Brain microvascular endothelial cell (primary cell): Measurements from ENCODE around the gene LPCAT1.

Source experiments
- DNase-seq: peaks from one replicate; pipeline ENCODE4 v3.0.0-alpha.2; 2020
- H3K27ac ChIP-seq: fragments of 250-450 bp; sonication (Bioruptor Pico); 2 replicates; pipeline ENCODE4 v1.5.1; 2020; ENCODE audit warnings: mild to moderate bottlenecking, moderate library complexity
- H3K27me3 ChIP-seq: fragments of 250-450 bp; sonication (Bioruptor Pico); replicated peaks from 2 replicates; pipeline ENCODE4 v1.5.1; 2020; ENCODE audit warnings: mild to moderate bottlenecking
- H3K36me3 ChIP-seq: fragments of 250-450 bp; sonication (Bioruptor Pico); replicated peaks from 2 replicates; pipeline ENCODE4 v1.5.1; 2020; ENCODE audit warnings: mild to moderate bottlenecking
- H3K4me3 ChIP-seq: 2 replicates; pipeline ENCODE4 v1.5.1; 2011; ENCODE audit warnings: low read depth, mild to moderate bottlenecking, control low read depth, low read length, moderate library complexity
- CTCF ChIP-seq: IDR thresholded peaks from 2 replicates; pipeline ENCODE4 v1.5.1; 2011; ENCODE audit warnings: low read depth, mild to moderate bottlenecking, moderate library complexity, low read length, control low read depth, inconsistent platforms; ENCODE audit errors: missing control alignments
- in situ Hi-C: cut with HindIII; loops from 2 replicates; pipeline ENCODE4 v1.10.0; 2017; ENCODE audit warnings: low sequenced_read_pairs, low pct_ligation_motif_present

The LPCAT1 gene

GRCh38 chr5:1538741-1539392, 15.1 kb upstream of the LPCAT1 start:
- no peaks in the 10 kb centered on the region for H3K36me3 ChIP-seq
- H3K27ac ChIP-seq: no peak overlapping the region
- DNase-seq: no peak
- peaks cover 12% of the 10 kb centered on the region for H3K27me3 ChIP-seq
- no peak overlapping the region for H3K4me3 ChIP-seq
- in situ Hi-C loops: no loop called here
- no peak for TF ChIP-seq CTCF

GRCh38 chr5:1538276-1538675, 14.5 kb upstream of the LPCAT1 start:
- Histone ChIP-seq H3K36me3 (no peaks in the 10 kb centered on the region), H3K4me3 (no peak overlapping the region), H3K27ac (no peak overlapping the region), H3K27me3 (peaks cover 15% of the 10 kb centered on the region)
- in situ Hi-C loops: no loop called here
- DNase-seq: no peak
- TF ChIP-seq CTCF: no peak

- no peak for TF ChIP-seq CTCF
- peaks cover 15% of the 10 kb centered on the region for H3K27me3 ChIP-seq
- H3K4me3 ChIP-seq: no peak overlapping the region
- no peak overlapping the region for H3K27ac ChIP-seq
- in situ Hi-C loops: no loop called here
- H3K36me3 ChIP-seq: no peaks in the 10 kb centered on the region
- no peak for DNase-seq
Measured at GRCh38 chr5:1537603-1538154, 13.9 kb upstream of the LPCAT1 start.

GRCh38 chr5:1536871-1537602, 13.3 kb upstream of the LPCAT1 start:
- DNase-seq: no peak
- H3K27me3 ChIP-seq: peaks cover 15% of the 10 kb centered on the region
- TF ChIP-seq CTCF: no peak
- no peak overlapping the region for H3K27ac ChIP-seq
- in situ Hi-C loops: no loop called here
- H3K4me3 ChIP-seq: no peak overlapping the region
- H3K36me3 ChIP-seq: no peaks in the 10 kb centered on the region

- DNase-seq: peak; percentile 41
- H3K4me3 ChIP-seq: no peak overlapping the region
- peaks cover 15% of the 10 kb centered on the region for H3K27me3 ChIP-seq
- in situ Hi-C loops: no loop called here
- H3K27ac ChIP-seq: no peak overlapping the region
- no peak for TF ChIP-seq CTCF
- H3K36me3 ChIP-seq: no peaks in the 10 kb centered on the region
Measured at GRCh38 chr5:1536322-1536845, 12.6 kb upstream of the LPCAT1 start.
